HG02678 (cell line): ENCODE measurements around the gene SYCP1.
"Not testable (repeated sequence)": the region's sequence is repeated elsewhere in the genome, so short reads cannot be mapped to it uniquely, and the experiment has no call there.

Experiments used
- ATAC-seq: cut with Tn5 transposase; IDR thresholded peaks from one replicate; pipeline ENCODE4 v1.9.1; 2021; ENCODE audit warnings: mild to moderate bottlenecking, moderate library complexity; ENCODE audit not compliant: unreplicated experiment

Gene SYCP1

DNA sequence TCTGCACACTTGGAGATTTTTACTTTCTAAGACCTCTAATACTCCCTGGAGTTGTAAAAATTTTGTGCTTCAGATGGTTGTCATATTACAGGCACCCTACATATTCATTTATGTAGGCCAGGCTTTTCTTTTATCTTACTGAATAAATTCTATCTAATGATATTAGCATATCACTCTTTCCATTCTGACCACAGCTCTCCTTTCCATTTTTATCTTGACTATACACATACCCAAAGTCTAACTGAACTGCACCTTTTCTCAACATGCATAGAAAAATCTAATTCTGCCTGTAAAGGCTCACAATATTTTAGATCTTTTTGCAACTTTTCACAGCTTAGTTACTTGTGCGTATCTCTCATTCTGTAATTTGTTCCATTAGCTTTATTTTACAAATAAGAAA is 122.2 kb downstream of the SYCP1 start:
- no peak for ATAC-seq

DNA sequence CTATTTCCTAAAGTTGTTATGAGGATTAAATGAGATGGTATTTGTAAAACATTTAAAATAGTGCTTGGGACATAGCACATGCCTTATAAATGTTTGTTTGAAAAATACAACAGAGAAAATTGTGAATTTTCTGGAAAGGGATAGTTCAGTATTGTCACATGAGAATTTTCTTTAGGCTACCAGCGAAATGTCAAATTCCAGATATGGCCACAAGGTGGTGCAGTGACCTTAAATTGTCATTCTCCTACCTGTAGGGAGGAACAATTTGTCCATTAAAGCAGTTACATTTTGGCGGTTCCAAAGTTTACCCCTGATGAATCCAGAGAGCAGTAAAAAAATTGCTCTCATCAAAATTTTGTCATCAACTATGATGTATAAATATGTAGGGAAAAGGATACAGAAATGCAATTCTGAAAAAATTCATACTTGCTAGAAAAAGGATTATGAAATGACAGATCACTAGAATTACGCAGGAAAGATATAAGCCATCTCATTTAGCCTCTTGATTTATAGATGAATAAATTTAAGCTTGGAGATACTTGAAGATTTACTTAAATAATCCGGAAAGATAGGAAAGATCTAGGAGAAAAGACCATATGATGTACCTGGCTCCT is 124.7 kb downstream of the SYCP1 start:
- ATAC-seq: peak; percentile 61

DNA sequence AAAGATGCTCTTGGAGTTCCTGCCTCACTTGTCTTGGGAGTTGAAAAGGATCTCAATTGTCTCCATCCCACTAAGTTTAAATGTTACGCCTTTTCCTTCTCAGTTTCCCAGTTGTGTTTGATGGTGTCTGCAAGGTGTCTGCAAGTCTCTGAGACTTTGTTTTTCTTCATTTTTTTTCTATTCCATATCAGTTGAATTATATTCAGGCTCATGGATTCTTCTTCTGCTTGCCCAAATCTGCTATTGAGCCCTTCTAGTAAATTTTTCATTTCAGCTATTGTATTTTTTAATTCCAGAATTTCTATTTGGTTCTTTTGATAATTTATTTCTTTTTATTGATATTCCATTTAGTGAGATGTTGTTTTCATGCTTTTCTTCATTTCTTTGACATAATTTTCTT is 127.6 kb downstream of the SYCP1 start:
- no peak for ATAC-seq

DNA sequence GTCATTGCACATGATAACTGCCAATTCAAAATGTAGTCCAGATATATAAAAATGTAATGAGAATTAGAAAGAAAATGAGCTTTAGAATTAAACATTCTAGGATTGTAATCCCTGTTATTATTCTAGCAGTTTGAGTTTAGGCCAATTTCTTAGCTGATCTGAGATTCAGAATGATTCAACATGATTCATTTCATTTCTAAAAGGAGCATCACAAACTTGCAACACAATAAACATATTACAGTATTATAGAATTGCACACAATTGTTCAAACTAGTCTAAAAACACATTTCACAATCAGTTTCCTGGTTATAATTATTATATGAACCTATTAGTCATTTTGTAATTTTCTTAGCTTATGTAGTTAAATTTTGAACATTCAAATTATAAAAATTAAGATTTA is 131.6 kb downstream of the SYCP1 start:
- no peak for ATAC-seq

DNA sequence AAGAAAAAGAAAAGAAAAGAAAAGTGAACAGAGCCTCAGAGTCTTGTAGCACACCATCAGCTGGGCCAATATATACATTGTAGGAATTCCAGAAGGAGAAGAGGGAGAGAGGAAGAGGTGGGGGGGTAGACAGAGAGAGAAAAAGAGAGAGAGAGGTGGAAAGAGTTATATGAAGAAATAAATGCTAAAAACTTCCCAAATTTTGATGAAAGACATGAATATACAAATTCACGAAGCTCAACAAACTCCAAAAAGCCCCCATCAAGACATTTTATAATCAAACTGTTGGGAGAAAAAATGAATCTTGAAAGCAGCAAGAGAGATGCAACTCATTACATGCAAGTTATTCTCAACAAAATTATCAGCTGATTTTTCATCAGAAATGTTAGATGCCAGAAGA is 133.4 kb downstream of the SYCP1 start:
- no peak for ATAC-seq

DNA sequence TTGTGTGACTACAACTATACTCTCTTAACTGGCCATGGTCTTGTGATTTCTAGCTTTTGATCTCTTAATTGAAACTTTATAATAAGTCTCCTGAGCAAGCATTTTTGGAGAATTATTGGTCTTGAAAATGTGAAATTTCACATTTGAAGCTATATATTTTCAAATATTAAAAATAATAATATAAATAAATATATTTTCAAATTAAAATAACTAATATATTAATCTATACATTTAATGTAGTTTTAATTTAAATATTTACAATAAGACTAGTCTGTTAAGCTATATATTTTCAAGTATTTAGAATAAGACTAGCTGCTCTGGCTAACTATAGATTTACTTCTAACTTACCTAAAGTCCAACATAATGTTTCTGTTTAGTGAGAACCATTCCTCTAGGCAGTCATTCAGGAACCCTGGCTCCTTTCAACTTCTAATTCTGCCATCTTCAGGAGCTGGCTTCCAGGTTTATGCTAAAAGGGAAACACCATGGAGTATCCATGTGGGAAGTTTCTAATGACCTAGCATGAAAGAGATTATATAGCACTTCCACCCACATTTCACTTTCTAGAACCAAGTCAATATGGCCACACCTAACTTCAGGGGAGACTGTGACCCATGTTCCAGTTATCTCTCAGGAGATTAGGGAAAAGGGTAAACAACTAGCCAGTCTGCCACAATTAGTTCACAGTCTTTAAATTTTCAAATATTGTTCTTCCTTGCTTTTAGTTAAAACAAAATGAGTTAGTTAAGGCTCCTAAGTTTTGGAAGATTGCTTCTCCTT is 143.0 kb downstream of the SYCP1 start:
- ATAC-seq: no peak

DNA sequence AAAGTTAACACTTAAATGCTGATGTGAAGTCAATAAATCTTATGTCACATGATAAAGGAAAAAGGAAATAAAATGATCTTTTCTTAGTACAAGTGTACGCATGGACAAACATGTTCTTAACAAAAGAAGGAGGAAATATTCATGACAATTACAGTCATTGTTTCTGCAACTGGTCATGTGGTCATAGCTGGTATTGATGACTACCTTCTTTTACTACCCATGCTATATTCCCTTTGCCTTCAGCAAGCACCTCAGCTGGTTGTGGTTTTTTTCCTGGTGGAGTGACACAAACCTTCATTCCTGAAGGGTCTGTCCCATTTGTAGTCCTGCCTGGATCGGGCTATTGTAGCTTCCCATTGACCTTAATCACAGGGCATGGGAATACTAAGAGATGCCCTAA is 151.5 kb downstream of the SYCP1 start:
- no peak for ATAC-seq

DNA sequence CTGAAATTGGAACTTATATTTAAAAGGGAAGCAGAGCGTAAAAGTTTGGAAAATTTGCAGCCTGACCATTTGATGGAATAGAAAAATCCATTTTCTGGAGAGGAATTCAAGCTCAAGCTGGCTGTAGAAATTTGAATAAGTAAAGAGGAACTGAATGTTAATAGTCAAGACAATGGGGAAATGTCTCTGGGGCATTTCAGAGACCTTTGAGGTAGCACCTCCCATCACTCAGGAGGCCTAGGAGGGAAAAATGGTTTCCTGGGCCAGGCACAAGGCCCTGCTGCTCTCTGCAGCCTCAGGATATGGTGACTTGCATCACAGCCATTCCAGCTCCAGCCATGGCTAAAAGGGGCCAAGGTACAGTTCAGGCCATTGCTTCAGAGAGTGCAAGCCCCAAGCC is 157.3 kb downstream of the SYCP1 start:
- no peak for ATAC-seq

DNA sequence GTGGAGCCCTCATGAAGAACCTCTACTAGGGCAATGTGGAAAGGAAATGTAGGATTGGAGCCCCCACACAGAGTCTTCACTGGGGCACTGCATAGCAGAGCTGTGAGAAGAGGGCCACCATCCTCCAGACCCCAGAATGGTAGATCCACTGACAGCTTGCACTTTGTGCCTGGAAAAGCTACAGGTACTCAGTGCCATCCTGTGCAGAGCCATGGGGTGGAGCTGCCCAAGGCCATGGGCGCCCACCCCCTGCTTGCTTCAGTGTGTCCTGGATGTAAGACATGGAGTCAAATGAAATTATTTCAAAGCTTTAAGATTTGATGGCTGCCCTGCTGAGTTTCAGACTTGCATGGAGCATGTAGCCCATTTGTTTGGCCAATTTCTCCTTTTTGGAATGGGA is 157.8 kb downstream of the SYCP1 start:
- ATAC-seq: no peak

DNA sequence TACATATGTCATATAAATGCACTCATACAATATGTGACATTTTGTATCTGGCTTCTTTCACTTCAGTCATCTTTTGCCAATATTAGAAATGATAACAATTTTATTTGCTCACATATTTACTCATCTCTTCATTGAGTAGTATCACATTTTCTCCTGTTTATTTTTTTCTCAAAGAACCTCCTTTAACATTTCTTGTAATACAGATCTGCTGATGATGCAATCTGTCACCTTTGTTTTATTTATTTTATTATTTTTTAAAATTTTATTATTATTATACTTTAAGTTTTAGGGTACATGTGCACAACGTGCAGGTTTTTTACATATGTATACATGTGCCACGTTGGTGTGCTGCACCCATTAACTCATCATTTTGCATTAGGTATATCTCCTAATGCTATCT is 159.1 kb downstream of the SYCP1 start:
- ATAC-seq: no peak

DNA sequence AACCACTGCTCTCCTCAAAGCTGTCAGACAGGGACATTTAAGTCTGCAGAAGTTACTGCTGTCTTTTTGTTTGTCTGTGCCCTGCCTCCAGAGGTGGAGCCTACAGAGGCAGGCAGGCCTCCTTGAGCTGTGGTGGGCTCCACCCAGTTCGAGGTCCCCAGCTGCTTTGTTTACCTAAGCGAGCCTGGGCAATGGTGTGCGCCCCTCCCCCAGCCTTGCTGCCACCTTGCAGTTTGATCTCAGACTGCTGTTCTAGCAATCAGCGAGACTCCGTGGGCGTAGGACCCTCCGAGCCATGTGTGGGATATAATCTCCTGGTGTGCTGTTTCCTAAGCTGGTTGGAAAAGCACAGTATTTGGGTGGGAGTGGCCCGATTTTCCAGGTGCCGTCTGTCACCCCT is 164.9 kb downstream of the SYCP1 start:
- not testable (repeated sequence) for ATAC-seq

DNA sequence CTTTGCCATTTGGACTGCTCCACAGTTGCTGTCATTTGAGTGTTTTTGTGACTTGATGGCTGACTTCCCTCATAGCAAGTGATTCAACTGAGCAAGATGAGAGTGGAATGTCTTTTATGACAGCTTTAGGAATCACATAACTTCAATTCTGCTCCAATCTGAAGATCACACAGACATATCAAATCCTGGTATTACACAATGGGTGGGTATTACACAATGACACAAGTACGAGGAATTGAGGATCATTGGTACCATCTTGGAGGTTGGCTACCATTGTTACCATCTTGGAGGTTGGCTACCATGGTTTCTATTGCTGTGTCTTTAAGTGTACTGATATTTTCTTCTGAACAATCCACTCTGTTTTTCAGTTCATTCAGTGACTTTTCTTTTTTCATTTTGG is 166.5 kb downstream of the SYCP1 start:
- no peak for ATAC-seq

DNA sequence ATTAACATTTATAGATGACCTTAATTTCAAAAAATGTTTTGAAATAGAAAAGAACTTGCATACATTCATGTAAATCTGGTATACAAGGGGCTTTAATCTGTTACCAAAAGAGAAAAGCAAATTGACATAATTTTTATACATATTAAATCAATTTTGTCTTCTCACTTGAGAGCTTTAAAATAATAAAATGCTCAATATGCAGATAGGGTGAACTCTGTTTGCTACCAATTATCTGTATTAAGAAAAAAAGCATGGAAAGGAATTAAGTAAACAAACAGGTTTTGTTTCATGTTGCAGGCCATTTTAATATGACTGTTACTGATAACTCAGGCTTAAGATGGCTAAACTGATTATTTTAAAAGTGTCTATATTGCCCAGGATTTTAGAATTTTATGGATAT is 168.9 kb downstream of the SYCP1 start:
- ATAC-seq: no peak

DNA sequence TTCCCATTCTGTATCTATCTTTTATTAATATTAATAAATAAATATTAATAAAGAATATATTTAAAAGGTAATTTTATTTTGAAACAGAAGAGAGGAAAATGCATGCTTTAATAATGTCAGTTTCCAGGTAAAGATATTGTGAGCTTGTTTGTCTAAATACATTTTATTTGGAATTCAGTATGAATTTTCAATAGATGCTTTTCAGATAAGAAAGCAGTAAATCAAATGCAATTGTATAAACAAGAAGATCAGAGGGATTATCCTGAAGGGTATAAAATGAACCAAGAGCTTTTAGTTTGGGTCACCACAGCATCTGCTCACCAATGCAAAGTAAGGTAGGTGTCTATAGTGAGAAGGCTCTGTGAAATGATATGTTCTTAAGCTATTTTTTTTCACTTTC is 174.9 kb downstream of the SYCP1 start, which contains the start of gene TSHB:
Gene TSHB, plus strand, starts transcription at position 301 of the 400 bp plus-strand sequence. CDS start 3,537 bp downstream, outside the sequence.
- no peak for ATAC-seq

DNA sequence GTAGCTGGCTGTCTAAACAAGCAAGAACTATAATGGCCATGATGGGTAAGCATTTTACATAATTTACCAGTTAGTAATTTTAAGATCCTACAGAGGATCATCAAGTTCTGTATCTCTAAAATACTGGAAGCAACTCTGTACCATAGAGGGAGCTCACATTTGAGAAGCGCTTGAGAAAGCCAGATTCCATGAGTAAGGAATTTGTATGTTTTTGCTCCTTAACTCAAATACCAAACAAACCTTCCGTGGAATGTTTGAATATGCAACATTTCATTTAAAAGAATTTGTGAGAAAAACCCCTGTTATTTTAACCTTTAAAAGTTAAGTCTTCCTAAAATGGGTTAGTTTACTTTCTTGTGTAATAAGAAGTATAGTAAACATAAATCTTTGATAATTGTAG is 176.9 kb downstream of the SYCP1 start:
- ATAC-seq: no peak

DNA sequence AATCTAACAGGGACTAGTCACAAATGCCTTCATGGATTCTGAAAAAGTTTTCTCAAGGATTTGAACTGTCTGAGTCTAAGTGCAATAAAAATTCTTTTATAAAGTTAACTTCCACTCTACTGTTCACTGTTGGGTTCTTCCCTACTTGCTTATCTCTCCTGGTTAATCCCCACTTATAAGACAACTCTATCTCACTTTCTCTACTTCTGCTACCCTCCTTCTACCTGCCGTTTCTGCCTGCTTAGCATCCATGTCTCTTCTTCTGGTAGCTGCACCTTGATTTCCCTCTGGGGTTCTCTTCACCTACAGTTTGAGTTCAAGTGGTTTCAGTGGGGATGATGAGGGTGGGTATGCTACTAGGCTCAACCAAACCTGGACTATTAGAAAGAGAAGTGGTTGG is 181.0 kb downstream of the SYCP1 start:
- no peak for ATAC-seq

DNA sequence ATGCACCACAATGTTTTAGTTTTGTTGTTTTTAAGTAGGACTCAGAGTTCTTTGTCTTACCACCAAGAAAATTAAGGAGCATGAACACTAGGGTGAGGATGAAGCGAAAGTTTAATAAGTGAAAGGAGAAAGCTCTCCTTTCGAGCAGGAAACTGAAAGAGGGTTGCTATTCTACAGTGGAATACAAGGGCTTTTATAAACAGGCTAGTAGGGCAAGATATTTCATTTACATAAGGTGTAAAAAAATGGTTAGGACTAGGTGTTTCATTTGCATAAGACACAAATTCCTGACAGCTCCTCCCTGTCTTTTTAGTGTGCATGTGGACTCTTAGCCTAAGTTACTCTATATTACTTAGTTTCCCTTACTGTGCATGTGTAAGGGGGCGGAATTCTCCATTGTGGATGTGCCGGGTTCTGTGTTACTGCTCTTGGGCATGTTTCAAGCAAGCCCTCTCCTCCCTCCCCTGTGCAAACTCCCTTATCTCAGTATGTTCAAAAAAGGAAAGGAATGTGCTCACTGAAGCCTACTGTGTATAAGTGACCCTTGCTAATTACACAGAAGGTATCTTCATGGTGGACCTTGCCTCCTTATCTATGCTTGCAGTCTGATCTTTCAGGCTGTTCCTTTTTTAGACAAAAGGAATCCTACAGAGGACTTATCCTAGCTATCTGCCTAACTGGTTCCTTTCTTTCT is 182.3 kb downstream of the SYCP1 start:
- no peak for ATAC-seq

DNA sequence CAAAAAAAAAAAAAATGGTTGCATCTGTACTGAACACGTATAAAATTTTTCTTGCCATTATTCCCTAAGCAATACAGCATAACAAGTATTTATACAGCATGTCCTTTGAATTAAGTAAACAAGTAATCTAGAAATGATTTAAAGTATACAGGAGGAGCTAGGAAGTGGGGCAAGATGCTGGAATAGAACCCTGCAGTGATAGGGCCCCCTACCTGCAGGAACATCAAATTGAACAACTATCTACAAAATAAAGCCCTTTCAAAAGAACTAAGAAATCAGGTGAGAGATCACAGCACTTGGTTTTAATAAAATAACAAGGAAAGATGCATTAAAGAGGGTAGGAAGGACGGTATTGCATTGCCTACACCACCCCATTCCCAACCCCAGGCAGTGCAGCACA is 185.8 kb downstream of the SYCP1 start:
- no peak for ATAC-seq

DNA sequence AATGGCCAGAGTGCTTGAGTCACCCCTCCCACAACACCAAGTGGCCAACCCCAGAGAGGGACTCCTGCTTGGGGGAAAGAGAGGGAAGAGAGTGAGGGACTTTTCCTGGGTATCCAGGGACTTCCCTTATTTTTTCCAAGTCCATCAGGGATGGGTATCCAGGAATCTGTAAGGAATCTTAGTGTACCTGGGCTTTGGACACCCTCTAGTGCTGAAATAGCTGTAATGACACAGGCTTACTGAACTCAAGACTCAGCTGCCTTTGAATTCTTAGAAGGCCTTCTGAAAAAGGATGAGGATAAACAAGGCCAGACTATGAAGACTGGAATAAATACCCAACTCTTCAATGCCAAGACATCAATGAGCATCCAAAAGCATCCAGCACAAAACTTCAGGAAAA is 187.0 kb downstream of the SYCP1 start:
- ATAC-seq: no peak
